ENCODE results near the gene LBHD1.
A peak's percentile ranks its signal among the peaks of the same experiment; 100 is the strongest.
"Not testable (repeated sequence)": the region's sequence is repeated elsewhere in the genome, so short reads cannot be mapped to it uniquely, and the experiment has no call there.

Gene LBHD1

DNA sequence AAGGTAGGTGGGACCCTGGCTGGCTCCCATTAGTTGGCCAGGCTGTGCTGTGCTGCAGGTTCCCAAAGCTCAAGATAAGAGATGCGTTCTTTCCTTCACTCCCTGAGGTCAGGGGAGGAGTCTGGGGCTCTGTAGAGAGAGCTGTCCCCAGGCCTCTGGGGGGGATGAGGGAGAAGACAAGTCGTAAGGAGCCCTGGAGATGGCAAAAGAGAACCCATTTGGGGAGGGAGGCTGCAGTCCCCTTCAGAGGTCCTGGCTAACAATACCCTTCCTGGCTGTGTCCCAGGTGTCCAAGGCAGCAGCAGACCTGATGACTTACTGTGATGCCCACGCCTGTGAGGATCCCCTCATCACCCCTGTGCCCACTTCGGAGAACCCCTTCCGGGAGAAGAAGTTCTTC, 36.3 kb upstream of the LBHD1 start:
- TF ChIP-seq, protein P1, sequence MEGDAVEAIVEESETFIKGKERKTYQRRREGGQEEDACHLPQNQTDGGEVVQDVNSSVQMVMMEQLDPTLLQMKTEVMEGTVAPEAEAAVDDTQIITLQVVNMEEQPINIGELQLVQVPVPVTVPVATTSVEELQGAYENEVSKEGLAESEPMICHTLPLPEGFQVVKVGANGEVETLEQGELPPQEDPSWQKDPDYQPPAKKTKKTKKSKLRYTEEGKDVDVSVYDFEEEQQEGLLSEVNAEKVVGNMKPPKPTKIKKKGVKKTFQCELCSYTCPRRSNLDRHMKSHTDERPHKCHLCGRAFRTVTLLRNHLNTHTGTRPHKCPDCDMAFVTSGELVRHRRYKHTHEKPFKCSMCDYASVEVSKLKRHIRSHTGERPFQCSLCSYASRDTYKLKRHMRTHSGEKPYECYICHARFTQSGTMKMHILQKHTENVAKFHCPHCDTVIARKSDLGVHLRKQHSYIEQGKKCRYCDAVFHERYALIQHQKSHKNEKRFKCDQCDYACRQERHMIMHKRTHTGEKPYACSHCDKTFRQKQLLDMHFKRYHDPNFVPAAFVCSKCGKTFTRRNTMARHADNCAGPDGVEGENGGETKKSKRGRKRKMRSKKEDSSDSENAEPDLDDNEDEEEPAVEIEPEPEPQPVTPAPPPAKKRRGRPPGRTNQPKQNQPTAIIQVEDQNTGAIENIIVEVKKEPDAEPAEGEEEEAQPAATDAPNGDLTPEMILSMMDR (IDR thresholded peaks at IDR 0.05; ENCODE audit: insufficient read depth, low read length, missing control alignments) = no peak
- CTCF ChIA-PET = interaction anchor here (1.1 to 11.2 kb wide), 4 partner anchors 8 to 37 kb away, joined by 3 to 152 read pairs (median 4); partner anchors contain the start of gene LRRN4CL
- POLR2A ChIA-PET = interaction anchor here (1.1 to 4.5 kb wide), 6 partner anchors 16 to 308 kb away, joined by 3 to 24 read pairs (median 4); partner anchors contain the start of genes C11orf98, CSKMT, HNRNPUL2 and LRRN4CL
- DNase-seq (ENCODE audit: low read depth, low spot score) = no peak
- no peak overlapping the region; the same call in 1 of the 2 replicates for H3K4me3 ChIP-seq (ENCODE audit: low read depth, low read length)

DNA sequence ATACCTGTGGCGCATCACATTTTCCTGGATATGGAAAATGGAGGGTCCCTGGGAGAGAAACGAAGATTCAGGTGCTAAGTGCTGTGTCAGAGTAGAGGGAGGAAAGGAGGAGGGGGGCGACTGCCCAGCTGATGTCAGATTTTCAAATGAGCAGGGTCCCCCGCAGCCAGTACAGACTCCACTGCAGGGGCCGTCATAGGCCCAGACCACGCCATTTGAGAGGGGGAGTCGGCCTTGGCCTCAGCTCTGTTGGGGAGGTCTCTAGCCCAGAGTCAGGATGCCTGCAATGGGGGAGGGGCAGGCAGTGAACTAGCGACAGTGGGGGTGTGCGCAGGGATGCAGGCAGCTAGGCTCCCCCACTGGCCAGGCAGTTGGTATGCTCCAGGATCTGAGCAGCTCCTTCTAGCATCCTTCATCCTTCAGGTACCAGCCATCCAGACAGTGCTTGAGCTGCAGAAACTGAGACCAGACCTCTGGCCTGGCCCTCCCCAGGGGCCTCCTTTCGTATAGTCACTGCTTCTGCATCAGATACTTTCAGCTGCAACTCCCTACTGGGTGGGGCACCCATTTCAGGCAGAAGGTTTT, 35.3 kb upstream of the LBHD1 start, which contains the start of the genes BSCL2 and GNG3:
BSCL2 (minus strand) TSS at position 148 of the 585 bp plus-strand sequence. CDS start 229 bp downstream, outside the sequence.
GNG3 (plus strand) TSS at position 400 of the 585 bp plus-strand sequence. CDS start 620 bp downstream, outside the sequence.
- ChIA-PET POLR2A (interaction anchor here (0.6 to 4.5 kb wide), 8 partner anchors 18 to 134 kb away, joined by 3 to 24 read pairs (median 5); partner anchors contain the start of genes B3GAT3, HNRNPUL2, LRRN4CL and ZBTB3), CTCF (interaction anchor here (0.9 to 11.2 kb wide), 5 partner anchors 10 to 311 kb away, joined by 3 to 152 read pairs (median 3); partner anchors contain the start of genes C11orf98, CSKMT and LRRN4CL)
- peak within 1 kb of the TSS; percentile 53 for H3K4me3 ChIP-seq (ENCODE audit: low read depth, low read length)
- DNase-seq (ENCODE audit: low read depth, low spot score) = no peak
- TF ChIP-seq, protein P1 (IDR thresholded peaks at IDR 0.05; ENCODE audit: insufficient read depth, low read length, missing control alignments) = no peak

DNA sequence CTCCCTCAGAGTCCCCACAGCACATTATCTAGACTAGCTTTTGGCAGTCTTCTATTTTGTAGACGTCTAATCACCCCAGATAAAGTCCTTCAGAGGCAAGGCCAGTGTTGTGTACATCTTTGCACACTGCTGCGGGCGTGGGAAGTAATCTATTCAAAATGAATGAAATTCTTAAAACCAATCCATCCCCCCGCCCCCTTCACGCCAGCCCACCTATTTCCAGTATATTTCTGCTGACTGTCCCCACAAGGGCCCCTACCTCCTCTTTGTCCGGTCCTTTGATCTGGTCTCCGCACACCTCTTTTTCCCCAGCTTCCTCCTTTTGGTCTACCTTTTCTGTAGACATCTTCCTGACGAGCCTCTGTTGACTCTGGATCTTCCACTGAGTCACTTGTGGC, 34.8 kb upstream of the LBHD1 start:
- H3K4me3 ChIP-seq (ENCODE audit: low read depth, low read length) = no peak overlapping the region
- DNase-seq (ENCODE audit: low read depth, low spot score) = no peak
- ChIA-PET POLR2A (interaction anchor here (0.6 to 2.4 kb wide), 9 partner anchors 17 to 134 kb away, joined by 3 to 18 read pairs (median 4); partner anchors contain the start of genes B3GAT3, C11orf98, CSKMT and HNRNPUL2), CTCF (interaction anchor here (0.9 to 11.2 kb wide), 7 partner anchors 10 to 314 kb away, joined by 3 to 152 read pairs (median 3); partner anchors contain the start of genes C11orf98, CSKMT and LRRN4CL)
- TF ChIP-seq, protein P1 (IDR thresholded peaks at IDR 0.05; ENCODE audit: insufficient read depth, low read length, missing control alignments) = no peak

DNA sequence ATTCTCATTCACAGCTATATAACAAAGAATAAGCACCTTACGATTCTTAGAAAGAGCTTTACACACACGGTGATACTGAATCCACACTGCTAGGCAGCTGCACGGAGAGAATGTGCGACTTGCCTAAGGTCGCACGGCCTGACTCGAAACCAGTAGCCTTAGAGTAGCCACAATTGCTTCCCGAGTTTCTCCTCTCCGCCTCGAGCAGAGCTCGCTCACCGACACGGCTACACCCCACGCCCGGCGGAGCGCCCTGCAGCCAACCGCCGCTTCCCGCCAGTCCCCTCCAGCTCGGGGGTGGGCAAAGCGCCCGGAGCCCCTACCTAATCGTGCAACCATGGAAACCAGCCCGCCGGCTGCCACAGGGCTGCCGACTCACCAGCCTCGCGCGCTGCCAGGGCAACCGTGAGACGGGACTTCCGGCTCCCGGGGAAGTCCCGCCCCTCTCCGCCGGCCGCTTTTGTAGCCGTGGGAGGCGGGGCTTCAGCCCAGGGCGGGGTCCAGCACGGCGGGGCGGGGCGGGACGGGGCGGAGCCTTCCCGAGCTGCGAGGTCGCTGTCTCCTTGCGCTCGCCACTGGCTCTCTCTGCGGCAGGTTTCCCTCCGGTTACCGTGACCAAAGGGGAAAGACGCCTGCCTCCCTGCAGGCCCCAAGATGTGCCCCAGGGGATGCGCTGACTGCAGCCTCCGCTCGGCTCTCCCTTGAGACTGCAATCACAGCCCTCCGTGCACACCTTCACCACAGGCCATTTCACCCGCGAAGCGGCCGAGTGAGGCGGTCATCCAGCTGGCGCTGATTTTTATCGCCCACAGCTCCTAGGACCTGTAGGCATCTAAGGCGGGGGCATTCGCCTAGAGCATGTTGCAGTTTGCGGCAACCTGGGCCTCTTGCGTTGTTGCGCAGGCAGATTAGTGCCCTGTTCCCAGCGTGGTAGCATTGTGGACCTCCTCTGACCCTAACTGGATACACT, 34.1 kb upstream of the LBHD1 start:
- CTCF ChIA-PET = interaction anchor here (0.9 to 11.2 kb wide), 5 partner anchors 10 to 313 kb away, joined by 3 to 152 read pairs (median 4); partner anchors contain the start of gene LRRN4CL
- POLR2A ChIA-PET = interaction anchor here (0.7 to 2.4 kb wide), 12 partner anchors 12 to 135 kb away, joined by 3 to 18 read pairs (median 5); partner anchors contain the start of genes C11orf98, CSKMT, HNRNPUL2 and INTS5
- H3K4me3 ChIP-seq (ENCODE audit: low read depth, low read length) = peak overlapping the region; percentile 77
- TF ChIP-seq, protein P1 (IDR thresholded peaks at IDR 0.05; ENCODE audit: insufficient read depth, low read length, missing control alignments) = no peak
- no peak for DNase-seq (ENCODE audit: low read depth, low spot score)

DNA sequence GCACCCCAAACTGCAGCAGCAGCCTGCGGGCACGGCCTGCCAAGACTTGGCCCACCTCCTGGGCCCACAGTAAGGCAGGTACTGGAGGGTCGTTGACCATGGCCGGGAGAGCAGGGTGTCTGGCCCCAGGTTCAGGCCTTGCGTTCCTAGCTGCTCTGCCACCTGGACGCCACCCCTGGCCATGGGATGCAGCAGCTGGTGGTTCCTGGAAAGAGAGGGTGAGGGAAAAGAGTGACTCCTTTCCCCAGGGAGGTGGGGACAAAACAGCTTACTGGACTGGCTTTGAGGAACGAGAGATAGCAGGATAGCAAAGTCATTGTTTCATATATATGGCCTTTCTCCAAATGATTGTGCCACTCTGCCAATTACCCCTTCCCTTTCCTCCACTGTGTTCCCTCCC, 33.3 kb upstream of the LBHD1 start:
- DNase-seq (ENCODE audit: low read depth, low spot score) = no peak
- POLR2A ChIA-PET = interaction anchor here (0.7 to 2.4 kb wide), 11 partner anchors 11 to 136 kb away, joined by 3 to 18 read pairs (median 6); partner anchors contain the start of genes C11orf98, CSKMT, HNRNPUL2 and INTS5

DNA sequence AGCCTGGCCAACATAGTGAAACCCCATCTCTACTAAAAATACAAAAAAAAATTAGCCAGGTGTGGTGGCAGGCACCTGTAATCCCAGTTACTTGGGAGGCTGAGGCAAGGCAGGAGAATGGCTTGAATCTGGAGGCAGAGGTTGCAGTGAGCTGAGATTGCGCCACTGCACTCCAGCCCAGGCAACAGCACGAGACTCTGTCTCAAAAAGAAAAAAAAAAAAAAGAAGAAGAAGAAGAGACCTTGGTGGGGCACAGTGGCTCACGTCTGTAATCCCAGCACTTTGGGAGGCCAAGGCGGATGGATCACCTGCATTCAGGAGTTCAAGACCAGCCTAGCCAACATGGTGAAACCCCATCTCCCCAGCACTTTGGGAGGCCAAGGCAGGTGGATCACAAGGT, 31.9 kb upstream of the LBHD1 start:
- POLR2A ChIA-PET = interaction anchor here (1.3 kb wide), 1 partner anchor 10 kb away, joined by 6 read pairs; no protein-coding TSS in a partner anchor
- CTCF ChIA-PET = interaction anchor here (1.3 to 11.2 kb wide), 2 partner anchors 12 to 308 kb away, joined by 3 to 152 read pairs; partner anchors contain the start of gene LRRN4CL

More for the DNA sequence above, 33.3 kb upstream of the LBHD1 start:
- H3K4me3 ChIP-seq (ENCODE audit: low read depth, low read length) = peak overlapping the region; percentile 77
- CTCF ChIA-PET = interaction anchor here (1.1 to 11.2 kb wide), 5 partner anchors 13 to 312 kb away, joined by 3 to 152 read pairs (median 4); partner anchors contain the start of gene LRRN4CL
- TF ChIP-seq, protein P1 (IDR thresholded peaks at IDR 0.05; ENCODE audit: insufficient read depth, low read length, missing control alignments) = no peak

More for the DNA sequence above, 31.9 kb upstream of the LBHD1 start:
- DNase-seq (ENCODE audit: low read depth, low spot score); H3K4me3 ChIP-seq (ENCODE audit: low read depth, low read length): not testable (repeated sequence)
